Neural crest cell (in vitro differentiated cells): ENCODE measurements around the gene CLIC6. TPM values are rescaled to one million over a fixed set of nuclear protein-coding genes. Genes with fewer than 3 reads are reported as not detected.

Experiments
- DNase-seq: peaks from one replicate; pipeline ENCODE4 v3.0.0; 2021; ENCODE audit warnings: low read depth, mixed read lengths, low spot score
- H3K27ac Mint-ChIP-seq: one replicate; pipeline ENCODE4 v1.8.0; 2021; ENCODE audit warnings: mild to moderate bottlenecking, mixed read lengths; ENCODE audit not compliant: unreplicated experiment
- H3K27me3 Mint-ChIP-seq: 2 replicates; pipeline ENCODE4 v1.8.0; 2021; ENCODE audit warnings: low read depth, mild to moderate bottlenecking, mixed read lengths
- H3K36me3 Mint-ChIP-seq: 2 replicates; pipeline ENCODE4 v1.8.0; 2021; ENCODE audit warnings: low read depth, mild to moderate bottlenecking, mixed read lengths
- H3K4me1 Mint-ChIP-seq: 2 replicates; pipeline ENCODE4 v1.8.0; 2021; ENCODE audit warnings: mixed read lengths
- H3K4me3 Mint-ChIP-seq: one replicate; pipeline ENCODE4 v1.8.0; 2021; ENCODE audit warnings: mild to moderate bottlenecking, mixed read lengths
- H3K9me3 Mint-ChIP-seq: 2 replicates; pipeline ENCODE4 v1.8.0; 2021; ENCODE audit warnings: mixed read lengths
- total RNA-seq: library from RNA; stranded (reverse); gene quantifications from 2 replicates; pipeline ENCODE4 v1.2.1, GENCODE V29; 2021
- TF ChIP-seq, protein P1 (sequence below): fragments of 200-600 bp; sonication (generic); conservative IDR thresholded peaks from 2 replicates; pipeline ENCODE4 v1.5.0; 2021; ENCODE audit warnings: antibody characterized with exemption, mild to moderate bottlenecking

The CLIC6 gene
- total RNA-seq, 1 donor from 2014 or later: 0.19 TPM

DNA sequence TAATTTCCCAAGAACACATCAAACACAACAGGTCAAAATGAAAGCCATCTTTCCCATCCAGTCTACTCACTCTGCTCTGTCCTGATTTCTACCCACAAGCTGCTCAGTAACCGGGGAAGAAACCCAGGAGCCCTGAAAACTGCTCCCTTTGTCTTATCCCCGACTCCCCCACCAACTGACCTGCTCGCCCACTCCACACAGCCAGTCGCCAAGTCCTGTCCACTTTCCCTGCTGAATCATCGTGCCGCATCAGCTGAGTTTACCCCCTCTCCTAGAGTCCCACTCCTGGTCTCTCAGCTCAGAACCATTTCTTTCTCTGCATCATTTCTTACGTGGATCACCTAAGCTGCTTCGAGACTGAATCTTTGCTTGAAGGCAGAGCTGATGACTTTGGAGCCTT lies 42.7 kb upstream of the CLIC6 start:
- H3K36me3 Mint-ChIP-seq: no peaks in the 10 kb centered on the region
- peak overlapping the region; percentile 28 for H3K27ac Mint-ChIP-seq
- TF ChIP-seq, protein P1, sequence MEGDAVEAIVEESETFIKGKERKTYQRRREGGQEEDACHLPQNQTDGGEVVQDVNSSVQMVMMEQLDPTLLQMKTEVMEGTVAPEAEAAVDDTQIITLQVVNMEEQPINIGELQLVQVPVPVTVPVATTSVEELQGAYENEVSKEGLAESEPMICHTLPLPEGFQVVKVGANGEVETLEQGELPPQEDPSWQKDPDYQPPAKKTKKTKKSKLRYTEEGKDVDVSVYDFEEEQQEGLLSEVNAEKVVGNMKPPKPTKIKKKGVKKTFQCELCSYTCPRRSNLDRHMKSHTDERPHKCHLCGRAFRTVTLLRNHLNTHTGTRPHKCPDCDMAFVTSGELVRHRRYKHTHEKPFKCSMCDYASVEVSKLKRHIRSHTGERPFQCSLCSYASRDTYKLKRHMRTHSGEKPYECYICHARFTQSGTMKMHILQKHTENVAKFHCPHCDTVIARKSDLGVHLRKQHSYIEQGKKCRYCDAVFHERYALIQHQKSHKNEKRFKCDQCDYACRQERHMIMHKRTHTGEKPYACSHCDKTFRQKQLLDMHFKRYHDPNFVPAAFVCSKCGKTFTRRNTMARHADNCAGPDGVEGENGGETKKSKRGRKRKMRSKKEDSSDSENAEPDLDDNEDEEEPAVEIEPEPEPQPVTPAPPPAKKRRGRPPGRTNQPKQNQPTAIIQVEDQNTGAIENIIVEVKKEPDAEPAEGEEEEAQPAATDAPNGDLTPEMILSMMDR: no peak
- no peaks in the 10 kb centered on the region for H3K9me3 Mint-ChIP-seq
- no peak overlapping the region for H3K4me3 Mint-ChIP-seq
- peaks cover 8% of the 10 kb centered on the region for H3K27me3 Mint-ChIP-seq
- H3K4me1 Mint-ChIP-seq: no peaks in the 10 kb centered on the region
- DNase-seq: no peak

DNA sequence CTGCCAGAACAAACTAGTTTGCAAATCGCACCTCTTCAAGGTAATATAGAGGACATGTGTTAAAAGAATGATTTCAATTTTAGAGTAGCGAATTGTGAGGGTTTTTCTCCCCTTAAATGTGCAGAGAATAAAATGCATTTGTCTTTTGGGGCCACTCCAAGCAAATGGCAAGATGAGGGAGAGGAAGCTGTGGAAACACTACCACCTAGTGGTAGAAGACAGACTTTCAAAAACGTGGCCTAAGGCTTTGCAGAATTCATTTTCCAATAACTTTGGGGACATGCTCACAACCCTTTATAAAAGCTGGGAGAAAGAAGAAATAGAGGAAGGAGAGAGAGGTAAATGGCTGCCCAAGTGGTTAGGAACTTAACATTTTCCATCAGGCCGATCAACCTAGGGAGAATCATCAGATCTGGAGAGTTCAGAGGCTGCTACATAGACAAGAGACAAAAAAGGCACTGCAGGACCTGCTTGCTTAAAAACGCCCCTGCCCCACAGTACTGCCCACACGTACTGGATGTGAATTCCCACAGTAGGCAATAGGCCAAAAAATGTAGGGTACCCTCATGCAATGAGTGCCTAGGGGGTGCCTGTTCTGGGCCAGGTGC lies 38.2 kb upstream of the CLIC6 start:
- Mint-ChIP-seq H3K9me3 (no peaks in the 10 kb centered on the region), H3K27ac (no peak overlapping the region)

GRCh38 chr21:34632498-34632897 lies 36.3 kb upstream of the CLIC6 start:
- Mint-ChIP-seq H3K4me1 (no peaks in the 10 kb centered on the region), H3K9me3 (no peaks in the 10 kb centered on the region), H3K27me3 (peaks cover 19% of the 10 kb centered on the region), H3K4me3 (no peak overlapping the region), H3K27ac (no peak overlapping the region), H3K36me3 (no peaks in the 10 kb centered on the region)
- TF ChIP-seq, protein P1: no peak
- no peak for DNase-seq

More for the DNA sequence above, 38.2 kb upstream of the CLIC6 start:
- no peaks in the 10 kb centered on the region for H3K4me1 Mint-ChIP-seq
- DNase-seq: peak; percentile 19
- TF ChIP-seq, protein P1: peak; percentile 89
- no peak overlapping the region for H3K4me3 Mint-ChIP-seq
- H3K27me3 Mint-ChIP-seq: peaks cover 17% of the 10 kb centered on the region
- no peaks in the 10 kb centered on the region for H3K36me3 Mint-ChIP-seq

- Mint-ChIP-seq H3K27ac (no peak overlapping the region), H3K4me3 (no peak overlapping the region), H3K27me3 (peaks cover 19% of the 10 kb centered on the region), H3K9me3 (peaks cover 4% of the 10 kb centered on the region), H3K4me1 (no peaks in the 10 kb centered on the region), H3K36me3 (no peaks in the 10 kb centered on the region)
- TF ChIP-seq, protein P1: peak; percentile 39
- no peak for DNase-seq
Measured at GRCh38 chr21:34635307-34635706, 33.5 kb upstream of the CLIC6 start.

DNA sequence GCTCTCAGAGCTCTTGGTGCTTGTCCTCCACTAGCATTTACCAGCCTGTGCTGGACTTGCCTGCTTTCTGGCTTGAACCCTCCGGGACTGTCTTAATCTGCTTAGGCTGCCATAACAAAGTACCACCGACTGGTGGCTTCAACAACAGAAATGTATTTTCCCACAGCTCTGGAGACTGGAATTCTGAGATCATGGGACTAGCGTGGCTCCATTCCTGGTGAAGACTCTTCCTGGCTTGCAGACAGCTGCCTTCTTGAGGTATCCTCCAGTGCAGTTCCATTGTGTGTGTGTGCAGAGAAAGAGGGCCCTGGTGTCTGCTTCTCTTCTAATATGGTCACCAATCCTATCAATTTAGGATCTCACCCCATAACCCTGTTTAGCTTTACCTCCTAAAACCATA lies 31.8 kb upstream of the CLIC6 start:
- no peak overlapping the region for H3K4me3 Mint-ChIP-seq
- TF ChIP-seq, protein P1: no peak
- no peaks in the 10 kb centered on the region for H3K36me3 Mint-ChIP-seq
- H3K4me1 Mint-ChIP-seq: no peaks in the 10 kb centered on the region
- no peak overlapping the region for H3K27ac Mint-ChIP-seq
- DNase-seq: no peak
- H3K9me3 Mint-ChIP-seq: peaks cover 4% of the 10 kb centered on the region
- peaks cover 17% of the 10 kb centered on the region for H3K27me3 Mint-ChIP-seq
